ENCODE results near the gene FRMD8.
A peak's percentile ranks its signal among the peaks of the same experiment; 100 is the strongest.

The FRMD8 gene

GRCh38 chr11:65415499-65416340, 29.3 kb downstream of the FRMD8 start:
- DNase-seq, result no peak

- peak; percentile 82 to 89 (median 83) for DNase-seq
These were observed 29.9 kb downstream of the FRMD8 start for GRCh38 chr11:65416341-65416824.

GRCh38 chr11:65416841-65417701, 30.6 kb downstream of the FRMD8 start:
- peak in 2 of 3 experiments; percentile 53 to 61 for DNase-seq

GRCh38 chr11:65417702-65418430, 31.4 kb downstream of the FRMD8 start:
- DNase-seq, result peak in 1 of 3 experiments; percentile 61

GRCh38 chr11:65418431-65418680, 31.9 kb downstream of the FRMD8 start:
- no peak for DNase-seq

- peak; percentile 88 to 98 (median 96) for DNase-seq
These were observed 32.4 kb downstream of the FRMD8 start for GRCh38 chr11:65418681-65419459.

GRCh38 chr11:65419460-65419771, 33.0 kb downstream of the FRMD8 start:
- DNase-seq, result no peak

- peak in 2 of 3 experiments; percentile 45 to 80 for DNase-seq
These were observed 33.5 kb downstream of the FRMD8 start for GRCh38 chr11:65419772-65420481.

- DNase-seq, result no peak
These were observed 34.1 kb downstream of the FRMD8 start for GRCh38 chr11:65420506-65420905.

GRCh38 chr11:65420979-65421793, 34.7 kb downstream of the FRMD8 start:
- DNase-seq, result peak; percentile 81 to 96 (median 90)

GRCh38 chr11:65421794-65422632, 35.6 kb downstream of the FRMD8 start:
- peak; percentile 94 to 98 (median 97) for DNase-seq

- DNase-seq, result peak; percentile 82 to 95 (median 91)
These were observed 36.4 kb downstream of the FRMD8 start, which contains the start of gene NEAT1 for GRCh38 chr11:65422633-65423515. TSS of gene NEAT1 (plus strand) at chr11:65422798.

- peak in 2 of 3 experiments; percentile 58 to 72 for DNase-seq
These were observed 37.2 kb downstream of the FRMD8 start for GRCh38 chr11:65423516-65424204.

- DNase-seq, result peak in 2 of 3 experiments; percentile 47 to 75
These were observed 38.0 kb downstream of the FRMD8 start for GRCh38 chr11:65424205-65425104.

- DNase-seq, result peak in 2 of 3 experiments; percentile 28 to 60
These were observed 38.9 kb downstream of the FRMD8 start for GRCh38 chr11:65425105-65425970.
